Activated T-helper 2 cell treated with anti-CD3 and anti-CD28 coated beads, Interferon-gamma antibody, Interleukin-2, Interleukin-4, amounts not matched to agents 10 μg/mL and 5 μg/mL and 100 μg/mL, durations not matched to agents 14 hours and 24 hours and 36 hours (primary cell): Measurements from ENCODE around the gene RGS14. TPM values are rescaled to one million over a fixed set of nuclear protein-coding genes. Genes with fewer than 3 reads are reported as not detected.
A peak's percentile ranks its signal among the peaks of the same experiment; 100 is the strongest.
"Not testable (repeated sequence)": the region's sequence is repeated elsewhere in the genome, so short reads cannot be mapped to it uniquely, and the experiment has no call there.

Source experiments
- DNase-seq: peaks from one replicate; pipeline ENCODE4 v3.0.0; 2021; ENCODE audit warnings: low spot score
- H3K27ac Mint-ChIP-seq: one replicate; pipeline ENCODE4 v1.8.0; 2021; ENCODE audit warnings: mixed read lengths
- H3K27me3 Mint-ChIP-seq: one replicate; pipeline ENCODE4 v1.8.0; 2021; ENCODE audit warnings: low read depth, mixed read lengths
- H3K36me3 Mint-ChIP-seq: one replicate; pipeline ENCODE4 v1.8.0; 2021; ENCODE audit warnings: low read depth, mixed read lengths
- H3K4me1 Mint-ChIP-seq: one replicate; pipeline ENCODE4 v1.8.0; 2021; ENCODE audit warnings: low read depth, mixed read lengths
- H3K4me3 Mint-ChIP-seq: one replicate; pipeline ENCODE4 v1.8.0; 2021; ENCODE audit warnings: low read depth, mild to moderate bottlenecking, moderate library complexity, mixed read lengths
- H3K9me3 Mint-ChIP-seq: one replicate; pipeline ENCODE4 v1.8.0; 2021; ENCODE audit warnings: mixed read lengths
- intact Hi-C: fragments of 100-400 bp; cut with micrococcal nuclease; formaldehyde crosslinking; loops from one replicate; pipeline ENCODE4 v1.15.1; 2023
- total RNA-seq: library from RNA; stranded (reverse); gene quantifications from 2 replicates; pipeline ENCODE4 v1.2.3, GENCODE V29; 2022

The RGS14 gene
- total RNA-seq, 1 donor from 2014 or later: 36.2 TPM

GRCh38 chr5:177357146-177357458, 622 bp upstream of the RGS14 start:
- Mint-ChIP-seq H3K27me3 (no peaks in the 10 kb centered on the region), H3K4me3 (peak overlapping the region; percentile 88), H3K4me1 (peaks cover 51% of the 10 kb centered on the region), H3K36me3 (peaks cover 12% of the 10 kb centered on the region), H3K27ac (peak overlapping the region; percentile 48), H3K9me3 (peaks cover 8% of the 10 kb centered on the region)
- intact Hi-C loops: loop anchor here (2.0 kb wide), 1 partner anchor 16 kb away; no protein-coding TSS in a partner anchor
- DNase-seq: no peak

GRCh38 chr5:177358370-177358819, 671 bp downstream of the RGS14 start:
- Mint-ChIP-seq H3K4me3 (peak overlapping the region; percentile 88), H3K27ac (peak overlapping the region; percentile 30), H3K4me1 (peaks cover 55% of the 10 kb centered on the region), H3K27me3 (no peaks in the 10 kb centered on the region), H3K36me3 (peaks cover 15% of the 10 kb centered on the region), H3K9me3 (peaks cover 8% of the 10 kb centered on the region)
- DNase-seq: no peak
- intact Hi-C loops: no loop called here

- Mint-ChIP-seq H3K9me3 (peaks cover 8% of the 10 kb centered on the region), H3K27ac (no peak overlapping the region), H3K27me3 (no peaks in the 10 kb centered on the region), H3K4me1 (peaks cover 59% of the 10 kb centered on the region), H3K36me3 (peaks cover 15% of the 10 kb centered on the region), H3K4me3 (peak overlapping the region; percentile 88)
- intact Hi-C loops: no loop called here
- no peak for DNase-seq
These were observed 1.7 kb downstream of the RGS14 start for GRCh38 chr5:177359451-177359851.

GRCh38 chr5:177359860-177360259, 2.1 kb downstream of the RGS14 start:
- no peaks in the 10 kb centered on the region for H3K27me3 Mint-ChIP-seq
- H3K4me3 Mint-ChIP-seq: peak overlapping the region; percentile 69
- H3K27ac Mint-ChIP-seq: no peak overlapping the region
- H3K36me3 Mint-ChIP-seq: peaks cover 17% of the 10 kb centered on the region
- DNase-seq: no peak
- peaks cover 8% of the 10 kb centered on the region for H3K9me3 Mint-ChIP-seq
- peaks cover 62% of the 10 kb centered on the region for H3K4me1 Mint-ChIP-seq
- intact Hi-C loops: loop anchor here (5.0 kb wide), 2 partner anchors 42 to 48 kb away; partner anchors contain the start of genes MXD3 and PFN3

GRCh38 chr5:177360740-177361139, 3.0 kb downstream of the RGS14 start:
- H3K27ac Mint-ChIP-seq, H3K4me3 Mint-ChIP-seq, H3K9me3 Mint-ChIP-seq, DNase-seq, H3K27me3 Mint-ChIP-seq: not testable (repeated sequence)
- H3K36me3 Mint-ChIP-seq: peaks cover 19% of the 10 kb centered on the region
- H3K4me1 Mint-ChIP-seq: peaks cover 66% of the 10 kb centered on the region
- intact Hi-C loops: loop anchor here (5.0 kb wide), 2 partner anchors 42 to 48 kb away; partner anchors contain the start of genes MXD3 and PFN3

GRCh38 chr5:177361418-177362291, 3.9 kb downstream of the RGS14 start:
- intact Hi-C loops: loop anchor here (5.0 kb wide), 2 partner anchors 41 to 49 kb away; partner anchors contain the start of genes MXD3 and PFN3
- H3K27me3 Mint-ChIP-seq: no peaks in the 10 kb centered on the region
- H3K9me3 Mint-ChIP-seq: no peaks in the 10 kb centered on the region
- DNase-seq: no peak
- peaks cover 25% of the 10 kb centered on the region for H3K36me3 Mint-ChIP-seq
- H3K4me3 Mint-ChIP-seq: peak overlapping the region; percentile 63
- peaks cover 62% of the 10 kb centered on the region for H3K4me1 Mint-ChIP-seq
- H3K27ac Mint-ChIP-seq: peak overlapping the region; percentile 43

GRCh38 chr5:177362292-177362609, 4.5 kb downstream of the RGS14 start:
- Mint-ChIP-seq H3K9me3 (no peaks in the 10 kb centered on the region), H3K4me3 (peak overlapping the region; percentile 63), H3K27ac (peak overlapping the region; percentile 43), H3K4me1 (peaks cover 56% of the 10 kb centered on the region), H3K27me3 (no peaks in the 10 kb centered on the region), H3K36me3 (peaks cover 28% of the 10 kb centered on the region)
- no peak for DNase-seq
- intact Hi-C loops: loop anchor here (5.0 kb wide), 2 partner anchors 40 to 50 kb away; partner anchors contain the start of genes MXD3 and PFN3

GRCh38 chr5:177362610-177363507, 5.1 kb downstream of the RGS14 start:
- peak overlapping the region; percentile 64 for H3K4me3 Mint-ChIP-seq
- peaks cover 28% of the 10 kb centered on the region for H3K36me3 Mint-ChIP-seq
- H3K9me3 Mint-ChIP-seq: no peaks in the 10 kb centered on the region
- H3K27ac Mint-ChIP-seq: peak overlapping the region; percentile 43
- peaks cover 51% of the 10 kb centered on the region for H3K4me1 Mint-ChIP-seq
- peak; percentile 44 for DNase-seq
- H3K27me3 Mint-ChIP-seq: no peaks in the 10 kb centered on the region
- intact Hi-C loops: loop anchor here (5.0 kb wide), 2 partner anchors 39 to 51 kb away; partner anchors contain the start of genes MXD3 and PFN3

- no peak overlapping the region for H3K27ac Mint-ChIP-seq
- H3K27me3 Mint-ChIP-seq: no peaks in the 10 kb centered on the region
- H3K36me3 Mint-ChIP-seq: peaks cover 33% of the 10 kb centered on the region
- intact Hi-C loops: loop anchor here (5.0 kb wide), 2 partner anchors 39 to 51 kb away; partner anchors contain the start of genes MXD3 and PFN3
- no peak overlapping the region for H3K4me3 Mint-ChIP-seq
- H3K4me1 Mint-ChIP-seq: peaks cover 54% of the 10 kb centered on the region
- no peaks in the 10 kb centered on the region for H3K9me3 Mint-ChIP-seq
- no peak for DNase-seq
These were observed 5.8 kb downstream of the RGS14 start for GRCh38 chr5:177363565-177363964.

GRCh38 chr5:177364159-177364962, 6.6 kb downstream of the RGS14 start:
- intact Hi-C loops: loop anchor here (1.0 to 5.0 kb wide), 3 partner anchors 13 to 52 kb away; partner anchors contain the start of genes LMAN2, MXD3 and PFN3
- H3K4me3 Mint-ChIP-seq: peak overlapping the region; percentile 53

GRCh38 chr5:177365845-177366527, 8.3 kb downstream of the RGS14 start:
- intact Hi-C loops: no loop called here
- no peak overlapping the region for H3K27ac Mint-ChIP-seq
- H3K4me1 Mint-ChIP-seq: peaks cover 43% of the 10 kb centered on the region
- DNase-seq: no peak
- H3K36me3 Mint-ChIP-seq: peaks cover 38% of the 10 kb centered on the region
- H3K4me3 Mint-ChIP-seq: no peak overlapping the region
- H3K27me3 Mint-ChIP-seq: no peaks in the 10 kb centered on the region
- H3K9me3 Mint-ChIP-seq: no peaks in the 10 kb centered on the region

More at GRCh38 chr5:177364159-177364962, 6.6 kb downstream of the RGS14 start:
- Mint-ChIP-seq H3K36me3 (peaks cover 41% of the 10 kb centered on the region), H3K27me3 (no peaks in the 10 kb centered on the region), H3K27ac (peak overlapping the region; percentile 53), H3K9me3 (no peaks in the 10 kb centered on the region), H3K4me1 (peaks cover 52% of the 10 kb centered on the region)
- DNase-seq: no peak
